Urothelium cell line (cell line): ENCODE results near the gene TBX1.
"Not testable (repeated sequence)": the region's sequence is repeated elsewhere in the genome, so short reads cannot be mapped to it uniquely, and the experiment has no call there.

Experiments used
- DNase-seq: peaks from one replicate; pipeline ENCODE4 v3.0.0; 2011; ENCODE audit warnings: low spot score, mixed read lengths
- FAIRE-seq: peaks from 2 replicates; lab custom pipeline; 2011; peaks lifted over from hg19 to GRCh38; lab: Jason Lieb, UNC

TBX1 gene

GRCh38 chr22:19722982-19723231, 37.7 kb upstream of the TBX1 start:
- no peak for FAIRE-seq
- DNase-seq: no peak

- DNase-seq: no peak
Measured at GRCh38 chr22:19723232-19723982, 37.2 kb upstream of the TBX1 start, which contains the start of gene GP1BB. GP1BB (plus strand) TSS chr22:19723539; CDS start chr22:19723570, 31 bp downstream.

GRCh38 chr22:19723983-19724827, 36.4 kb upstream of the TBX1 start:
- no peak for FAIRE-seq
- DNase-seq: no peak

More at GRCh38 chr22:19723232-19723982, 37.2 kb upstream of the TBX1 start, which contains the start of gene GP1BB:
- FAIRE-seq: peak; percentile 66

GRCh38 chr22:19724927-19725661, 35.5 kb upstream of the TBX1 start:
- DNase-seq (no peak), FAIRE-seq (peak; percentile 40)

- FAIRE-seq: peak; percentile 99
- not testable (repeated sequence) for DNase-seq
Measured at GRCh38 chr22:19726064-19726788, 34.4 kb upstream of the TBX1 start.

- FAIRE-seq (no peak), DNase-seq (no peak)
Measured at GRCh38 chr22:19727310-19728150, 33.0 kb upstream of the TBX1 start.

GRCh38 chr22:19728271-19728670, 32.3 kb upstream of the TBX1 start:
- DNase-seq: no peak

GRCh38 chr22:19728836-19729235, 31.7 kb upstream of the TBX1 start:
- DNase-seq: no peak

More at GRCh38 chr22:19728271-19728670, 32.3 kb upstream of the TBX1 start:
- FAIRE-seq: no peak

GRCh38 chr22:19729507-19729906, 31.1 kb upstream of the TBX1 start:
- FAIRE-seq: no peak

More at GRCh38 chr22:19728836-19729235, 31.7 kb upstream of the TBX1 start:
- FAIRE-seq: peak; percentile 63

GRCh38 chr22:19730198-19730597, 30.4 kb upstream of the TBX1 start:
- no peak for DNase-seq
- FAIRE-seq: no peak

More at GRCh38 chr22:19729507-19729906, 31.1 kb upstream of the TBX1 start:
- DNase-seq: no peak

GRCh38 chr22:19730655-19731360, 29.8 kb upstream of the TBX1 start:
- FAIRE-seq: peak; percentile 98
- peak; percentile 92 for DNase-seq

GRCh38 chr22:19731361-19732135, 29.0 kb upstream of the TBX1 start:
- DNase-seq (no peak), FAIRE-seq (no peak)

GRCh38 chr22:19732403-19733113, 28.0 kb upstream of the TBX1 start:
- DNase-seq (no peak), FAIRE-seq (no peak)

- DNase-seq: no peak
- no peak for FAIRE-seq
Measured at GRCh38 chr22:19733755-19734154, 26.8 kb upstream of the TBX1 start.

- FAIRE-seq: no peak
Measured at GRCh38 chr22:19734163-19734562, 26.4 kb upstream of the TBX1 start.

GRCh38 chr22:19734837-19735382, 25.7 kb upstream of the TBX1 start:
- peak; percentile 72 for FAIRE-seq

More at GRCh38 chr22:19734163-19734562, 26.4 kb upstream of the TBX1 start:
- no peak for DNase-seq

More at GRCh38 chr22:19734837-19735382, 25.7 kb upstream of the TBX1 start:
- no peak for DNase-seq
